Activated naive CD8-positive, alpha-beta T cell treated with anti-CD3 and anti-CD28 coated beads for 36 hours (primary cell): ENCODE measurements around the gene S100A16. TPM values are rescaled to one million over a fixed set of nuclear protein-coding genes. Genes with fewer than 3 reads are reported as not detected.
"Not testable (repeated sequence)": the region's sequence is repeated elsewhere in the genome, so short reads cannot be mapped to it uniquely, and the experiment has no call there.

Experiments used
- DNase-seq: peaks from one replicate; pipeline ENCODE4 v3.0.0; 2021
- H3K27ac Mint-ChIP-seq: one replicate; pipeline ENCODE4 v1.8.0; 2022; ENCODE audit warnings: mild to moderate bottlenecking, moderate library complexity, mixed read lengths
- H3K27me3 Mint-ChIP-seq: one replicate; pipeline ENCODE4 v1.8.0; 2022; ENCODE audit warnings: mild to moderate bottlenecking, mixed read lengths
- H3K36me3 Mint-ChIP-seq: one replicate; pipeline ENCODE4 v1.8.0; 2021; ENCODE audit warnings: mild to moderate bottlenecking, mixed read lengths
- H3K4me1 Mint-ChIP-seq: one replicate; pipeline ENCODE4 v1.8.0; 2021; ENCODE audit warnings: mixed read lengths
- H3K4me3 Mint-ChIP-seq: one replicate; pipeline ENCODE4 v1.8.0; 2022; ENCODE audit warnings: mild to moderate bottlenecking, moderate library complexity, mixed read lengths
- H3K9me3 Mint-ChIP-seq: one replicate; pipeline ENCODE4 v1.8.0; 2022; ENCODE audit warnings: mixed read lengths
- total RNA-seq, 2 experiments: library from RNA; stranded (reverse); gene quantifications; one replicate each; pipeline ENCODE4 v1.2.3, GENCODE V29; 2021

Gene S100A16
- total RNA-seq, 2 experiments from 2014 or later, result not detected

GRCh38 chr1:153572569-153573015 is 40.3 kb downstream of the S100A16 start:
- Mint-ChIP-seq H3K4me3 (no peak overlapping the region), H3K9me3 (no peaks in the 10 kb centered on the region), H3K36me3 (no peaks in the 10 kb centered on the region), H3K4me1 (peaks cover 36% of the 10 kb centered on the region), H3K27ac (peak overlapping the region; percentile 76), H3K27me3 (peaks cover 21% of the 10 kb centered on the region)
- peak; percentile 63 for DNase-seq

DNA sequence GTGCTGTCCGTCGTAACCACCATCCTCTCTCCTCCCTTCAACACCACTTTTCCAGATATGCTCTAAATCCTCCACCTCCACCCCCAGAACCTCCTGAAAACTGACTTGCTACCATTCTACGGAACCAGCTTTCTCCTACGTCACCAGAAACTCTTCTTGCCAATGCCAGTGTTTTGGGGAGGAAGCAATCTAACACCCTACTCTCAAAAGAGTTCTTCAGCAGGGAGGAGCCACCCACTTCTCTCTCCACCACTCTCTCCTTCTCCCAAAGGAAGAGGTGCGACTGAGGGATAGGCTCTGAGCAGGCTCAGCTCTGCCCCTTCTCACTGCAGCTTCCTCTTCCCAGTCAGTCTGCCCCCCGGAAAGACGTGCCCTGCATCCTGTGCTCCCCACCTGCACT is 41.2 kb downstream of the S100A16 start:
- H3K4me1 Mint-ChIP-seq, result peaks cover 42% of the 10 kb centered on the region
- peaks cover 12% of the 10 kb centered on the region for H3K27me3 Mint-ChIP-seq
- H3K36me3 Mint-ChIP-seq, result no peaks in the 10 kb centered on the region
- H3K4me3 Mint-ChIP-seq, result no peak overlapping the region
- no peak for DNase-seq
- no peaks in the 10 kb centered on the region for H3K9me3 Mint-ChIP-seq
- H3K27ac Mint-ChIP-seq, result no peak overlapping the region

GRCh38 chr1:153570874-153571273 is 42.1 kb downstream of the S100A16 start:
- H3K27me3 Mint-ChIP-seq, result peaks cover 4% of the 10 kb centered on the region
- H3K9me3 Mint-ChIP-seq, result no peaks in the 10 kb centered on the region
- no peak for DNase-seq
- no peak overlapping the region for H3K27ac Mint-ChIP-seq
- H3K4me3 Mint-ChIP-seq, result no peak overlapping the region
- peaks cover 48% of the 10 kb centered on the region for H3K4me1 Mint-ChIP-seq
- H3K36me3 Mint-ChIP-seq, result no peaks in the 10 kb centered on the region

- Mint-ChIP-seq H3K9me3 (no peaks in the 10 kb centered on the region), H3K27me3 (peaks cover 4% of the 10 kb centered on the region), H3K36me3 (no peaks in the 10 kb centered on the region), H3K27ac (no peak overlapping the region), H3K4me3 (no peak overlapping the region), H3K4me1 (peaks cover 53% of the 10 kb centered on the region)
- no peak for DNase-seq
Measured at GRCh38 chr1:153569465-153569864, 43.5 kb downstream of the S100A16 start.

GRCh38 chr1:153568367-153569099 is 44.4 kb downstream of the S100A16 start:
- Mint-ChIP-seq H3K4me3 (peak overlapping the region; percentile 33), H3K4me1 (peaks cover 49% of the 10 kb centered on the region), H3K27ac (peak overlapping the region; percentile 62), H3K36me3 (no peaks in the 10 kb centered on the region), H3K27me3 (peaks cover 4% of the 10 kb centered on the region), H3K9me3 (no peaks in the 10 kb centered on the region)
- DNase-seq, result peak; percentile 80

DNA sequence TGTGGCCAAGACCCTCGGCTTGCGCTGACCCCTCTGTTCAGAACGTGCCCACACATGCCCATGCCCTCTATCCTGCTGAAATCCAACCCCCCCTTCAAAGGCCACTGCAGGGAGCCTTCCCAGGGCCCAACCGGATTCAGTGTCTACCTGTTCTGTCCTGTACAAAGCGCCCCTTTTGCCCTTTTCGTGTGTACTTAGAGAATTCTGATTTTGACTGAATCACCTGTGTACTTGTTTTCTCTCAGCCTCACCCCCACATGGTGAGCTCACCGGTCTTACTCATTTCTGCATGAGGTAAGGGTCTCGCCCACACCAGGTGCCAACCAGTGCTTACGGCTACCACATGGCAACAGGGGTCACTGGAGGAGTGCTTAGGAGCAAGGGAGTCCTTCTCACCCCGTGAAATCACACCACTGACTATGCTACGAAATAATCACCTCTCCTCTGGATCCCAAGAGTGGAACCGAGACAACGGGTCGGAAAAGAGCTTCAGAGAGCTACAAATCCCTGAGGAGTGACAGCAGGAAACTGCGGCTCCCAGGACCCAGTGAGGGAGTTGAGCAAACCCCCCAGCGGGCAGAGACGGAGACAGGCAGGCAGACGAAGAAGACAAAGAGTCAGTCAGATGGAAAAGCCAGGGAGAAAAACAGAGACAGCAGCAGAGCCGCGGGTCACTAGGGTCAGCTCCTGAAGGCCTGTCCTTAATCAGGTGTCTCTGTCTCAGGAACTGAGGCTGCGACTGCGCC is 45.1 kb downstream of the S100A16 start:
- H3K27ac Mint-ChIP-seq, result peak overlapping the region; percentile 16
- peaks cover 4% of the 10 kb centered on the region for H3K27me3 Mint-ChIP-seq
- no peaks in the 10 kb centered on the region for H3K9me3 Mint-ChIP-seq
- no peaks in the 10 kb centered on the region for H3K36me3 Mint-ChIP-seq
- peaks cover 44% of the 10 kb centered on the region for H3K4me1 Mint-ChIP-seq
- peak; percentile 50 for DNase-seq
- no peak overlapping the region for H3K4me3 Mint-ChIP-seq

DNA sequence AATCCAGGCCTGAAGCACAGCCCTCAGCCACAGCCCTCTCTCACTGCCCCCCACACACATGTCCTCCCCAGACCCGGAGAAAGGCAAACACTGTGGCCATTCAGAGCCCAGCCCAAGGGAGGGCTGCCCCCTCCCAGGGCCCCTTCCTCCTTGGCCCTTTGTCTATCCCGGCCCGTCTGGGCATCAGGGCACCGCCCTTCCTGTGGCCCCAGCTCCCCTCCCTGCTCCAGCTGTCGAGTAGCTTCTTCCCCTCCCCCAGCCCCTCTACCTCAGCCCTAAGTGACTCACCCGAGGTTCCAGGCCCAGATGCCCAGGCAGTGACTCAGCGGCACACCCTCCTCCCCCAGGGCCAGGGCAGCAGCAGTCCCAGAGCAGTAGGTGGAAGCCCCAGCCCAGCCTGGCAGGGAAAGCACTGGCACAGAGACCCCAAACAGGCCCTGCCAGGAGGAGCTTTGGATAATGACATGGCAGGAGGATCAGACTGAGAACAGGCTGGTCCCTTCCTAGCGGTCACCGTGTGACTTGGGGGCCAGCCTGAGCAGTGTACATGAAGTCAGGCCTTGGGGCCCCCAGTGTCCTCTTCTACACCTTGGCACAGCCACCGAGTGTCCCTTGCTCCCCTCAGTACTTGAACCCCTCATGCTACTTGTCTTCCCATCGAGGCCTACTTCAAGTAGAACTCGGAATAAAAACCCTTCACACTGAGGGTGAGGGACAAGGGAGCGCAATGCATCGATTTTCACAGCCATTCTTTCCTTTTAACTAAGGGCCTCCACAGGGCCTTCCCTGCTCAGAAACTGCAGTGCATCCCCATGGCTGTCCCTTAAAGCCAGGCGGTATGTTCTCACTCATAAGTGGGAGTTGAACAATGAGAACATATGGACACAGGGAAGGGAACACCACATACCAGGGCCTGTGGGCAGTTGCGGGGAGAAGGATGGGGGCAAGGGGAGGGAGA is 46.2 kb downstream of the S100A16 start:
- Mint-ChIP-seq H3K36me3 (no peaks in the 10 kb centered on the region), H3K4me3 (peak overlapping the region; percentile 24), H3K27ac (peak overlapping the region; percentile 82), H3K4me1 (peaks cover 35% of the 10 kb centered on the region), H3K27me3 (peaks cover 4% of the 10 kb centered on the region), H3K9me3 (no peaks in the 10 kb centered on the region)
- peak; percentile 89 for DNase-seq

DNA sequence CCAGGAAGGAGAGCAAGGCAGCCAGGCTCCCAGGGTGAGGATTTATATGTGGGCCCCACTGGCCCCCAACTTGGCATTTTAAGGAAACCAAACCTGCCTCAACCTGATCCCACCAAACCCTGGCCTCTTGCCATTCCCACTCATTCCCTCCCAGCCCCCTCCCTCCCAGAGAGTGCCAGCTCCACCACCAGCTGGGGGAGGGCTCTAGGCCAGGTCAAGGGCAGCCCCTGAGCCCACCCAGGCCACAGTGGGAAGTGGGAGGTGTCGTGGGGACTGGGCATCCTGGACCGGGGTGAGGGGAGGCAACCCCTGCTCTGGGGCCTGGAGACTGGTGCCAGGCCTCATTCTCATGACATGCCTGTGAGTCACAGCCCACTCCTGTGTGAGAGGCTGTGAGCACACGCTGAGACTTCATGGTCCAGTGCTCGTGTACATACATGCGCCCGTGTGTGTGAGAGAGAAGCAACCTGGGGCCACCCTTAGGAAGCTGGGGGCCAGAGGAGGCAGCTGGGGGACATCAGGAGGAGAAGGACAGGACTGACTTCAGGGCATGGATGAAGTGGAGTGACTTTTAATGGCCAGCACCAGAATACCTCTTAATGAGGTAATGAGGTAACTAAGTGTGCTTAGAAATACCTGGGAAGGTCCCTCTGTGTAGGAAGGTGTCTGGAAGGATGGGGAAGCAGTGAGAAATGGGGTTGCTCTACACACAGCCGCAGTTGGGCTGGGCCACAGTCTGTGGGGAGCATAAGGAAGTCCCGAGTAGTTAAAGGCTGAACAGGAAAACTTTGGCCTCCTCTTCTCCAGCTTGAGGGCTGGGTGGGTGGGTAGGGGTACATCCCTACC is 47.2 kb downstream of the S100A16 start, which contains the start of gene S100A2:
TSS of gene S100A2 (minus strand) at position 316 of the 846 bp plus-strand sequence. CDS start 1,967 bp downstream, outside the sequence.
- H3K36me3 Mint-ChIP-seq, result no peaks in the 10 kb centered on the region
- peak within 1 kb of the TSS; percentile 68 for H3K4me3 Mint-ChIP-seq
- peaks cover 4% of the 10 kb centered on the region for H3K27me3 Mint-ChIP-seq
- H3K4me1 Mint-ChIP-seq, result peaks cover 33% of the 10 kb centered on the region
- peak within 1 kb of the TSS; percentile 91 for H3K27ac Mint-ChIP-seq
- H3K9me3 Mint-ChIP-seq, result no peaks in the 10 kb centered on the region
- peak; percentile 49 for DNase-seq

DNA sequence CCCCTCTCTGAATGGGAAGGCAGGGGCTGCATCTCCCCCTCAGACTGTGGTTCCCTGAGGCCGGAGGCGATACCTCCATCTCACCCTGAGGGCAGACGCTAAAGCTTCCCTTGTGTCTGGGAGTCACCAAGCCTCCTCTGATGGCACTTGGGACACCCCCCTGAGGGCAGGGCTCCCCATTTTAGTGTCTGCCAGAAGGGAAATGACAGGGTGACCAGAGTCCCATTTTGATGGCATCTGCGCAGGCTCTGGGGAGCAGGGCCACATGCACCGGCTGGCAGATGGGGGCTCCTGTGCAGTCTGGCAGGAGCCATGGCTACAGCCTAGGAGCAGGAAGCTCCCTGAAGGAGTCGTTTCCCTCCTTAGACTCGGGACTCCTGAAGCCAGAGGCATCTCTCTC is 48.9 kb downstream of the S100A16 start:
- Mint-ChIP-seq H3K27ac (no peak overlapping the region), H3K36me3 (no peaks in the 10 kb centered on the region), H3K9me3 (no peaks in the 10 kb centered on the region), H3K4me3 (no peak overlapping the region), H3K4me1 (peaks cover 30% of the 10 kb centered on the region), H3K27me3 (no peaks in the 10 kb centered on the region)
- no peak for DNase-seq

- Mint-ChIP-seq H3K4me3 (no peak overlapping the region), H3K27ac (no peak overlapping the region), H3K27me3 (no peaks in the 10 kb centered on the region), H3K36me3 (no peaks in the 10 kb centered on the region), H3K9me3 (no peaks in the 10 kb centered on the region), H3K4me1 (peaks cover 26% of the 10 kb centered on the region)
- DNase-seq, result no peak
Measured at GRCh38 chr1:153563483-153563901, 49.4 kb downstream of the S100A16 start.

- H3K9me3 Mint-ChIP-seq, H3K4me3 Mint-ChIP-seq, H3K27ac Mint-ChIP-seq, H3K27me3 Mint-ChIP-seq, DNase-seq, H3K36me3 Mint-ChIP-seq: not testable (repeated sequence)
- H3K4me1 Mint-ChIP-seq, result peaks cover 14% of the 10 kb centered on the region
Measured at GRCh38 chr1:153562021-153562420, 50.9 kb downstream of the S100A16 start.

GRCh38 chr1:153561466-153561985 is 51.4 kb downstream of the S100A16 start:
- Mint-ChIP-seq H3K27ac (no peak overlapping the region), H3K9me3 (no peaks in the 10 kb centered on the region), H3K4me1 (peaks cover 9% of the 10 kb centered on the region), H3K27me3 (no peaks in the 10 kb centered on the region), H3K36me3 (no peaks in the 10 kb centered on the region), H3K4me3 (no peak overlapping the region)
- no peak for DNase-seq

DNA sequence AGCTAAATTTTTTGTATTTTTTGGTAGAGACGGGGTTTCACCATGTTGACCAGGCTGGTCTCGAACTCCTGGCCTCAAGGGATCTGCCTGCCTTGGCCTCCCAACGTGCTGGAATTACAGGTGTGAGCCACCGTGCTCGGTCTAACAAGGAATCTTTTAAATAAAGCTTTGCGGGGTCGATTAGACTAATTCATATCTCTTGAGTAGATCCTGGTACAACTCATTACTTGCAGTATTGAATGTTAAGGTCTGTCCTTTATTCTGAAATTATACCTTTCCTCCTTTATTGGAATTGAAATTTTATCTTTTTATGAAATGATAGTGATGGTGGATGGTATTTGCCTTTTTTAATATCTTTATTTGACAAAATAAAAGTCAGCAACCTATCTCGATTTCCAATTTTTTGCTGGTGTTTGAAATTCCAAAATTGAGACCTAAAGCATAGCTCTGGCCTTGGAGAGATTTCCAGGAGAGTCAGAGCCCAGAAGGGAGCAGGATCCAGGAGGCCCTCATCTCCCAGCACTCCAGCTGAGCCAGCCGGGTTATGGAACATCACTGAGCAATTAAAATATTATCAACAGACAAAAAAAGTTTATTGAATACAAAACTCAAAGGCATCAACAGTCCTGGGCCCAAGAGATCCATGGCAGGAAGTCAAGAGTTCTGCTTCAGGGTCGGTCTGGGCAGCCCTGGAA is 52.0 kb downstream of the S100A16 start:
- no peaks in the 10 kb centered on the region for H3K9me3 Mint-ChIP-seq
- no peaks in the 10 kb centered on the region for H3K27me3 Mint-ChIP-seq
- H3K36me3 Mint-ChIP-seq, result no peaks in the 10 kb centered on the region
- H3K4me1 Mint-ChIP-seq, result peaks cover 6% of the 10 kb centered on the region
- DNase-seq, result no peak
- no peak overlapping the region for H3K4me3 Mint-ChIP-seq
- H3K27ac Mint-ChIP-seq, result no peak overlapping the region
